HG03159 (cell line): Measurements from ENCODE around the gene RAB33B.

Experiments used
- ATAC-seq: cut with Tn5 transposase; IDR thresholded peaks from one replicate; pipeline ENCODE4 v1.9.1; 2021; ENCODE audit warnings: mild to moderate bottlenecking, moderate library complexity; ENCODE audit not compliant: unreplicated experiment

RAB33B gene

GRCh38 chr4:139503622-139504166, 49.8 kb downstream of the RAB33B start:
- ATAC-seq = no peak

- no peak for ATAC-seq
These were observed 52.9 kb downstream of the RAB33B start for GRCh38 chr4:139506774-139507173.

GRCh38 chr4:139508581-139509237, 54.8 kb downstream of the RAB33B start:
- no peak for ATAC-seq

GRCh38 chr4:139509727-139510410, 55.9 kb downstream of the RAB33B start:
- ATAC-seq = no peak

GRCh38 chr4:139511320-139511719, 57.4 kb downstream of the RAB33B start:
- no peak for ATAC-seq

- no peak for ATAC-seq
These were observed 60.6 kb downstream of the RAB33B start for GRCh38 chr4:139514382-139515059.

GRCh38 chr4:139515531-139515958, 61.6 kb downstream of the RAB33B start:
- no peak for ATAC-seq

- ATAC-seq = peak; percentile 38
These were observed 68.0 kb downstream of the RAB33B start for GRCh38 chr4:139521754-139522401.

- ATAC-seq = peak; percentile 31
These were observed 68.5 kb downstream of the RAB33B start for GRCh38 chr4:139522457-139522856.

GRCh38 chr4:139523076-139523475, 69.2 kb downstream of the RAB33B start:
- no peak for ATAC-seq

GRCh38 chr4:139524062-139524631, 70.2 kb downstream of the RAB33B start:
- no peak for ATAC-seq

GRCh38 chr4:139525414-139525813, 71.5 kb downstream of the RAB33B start:
- ATAC-seq = no peak
